ENCODE data around the gene B4GALT3.

Gene B4GALT3

DNA sequence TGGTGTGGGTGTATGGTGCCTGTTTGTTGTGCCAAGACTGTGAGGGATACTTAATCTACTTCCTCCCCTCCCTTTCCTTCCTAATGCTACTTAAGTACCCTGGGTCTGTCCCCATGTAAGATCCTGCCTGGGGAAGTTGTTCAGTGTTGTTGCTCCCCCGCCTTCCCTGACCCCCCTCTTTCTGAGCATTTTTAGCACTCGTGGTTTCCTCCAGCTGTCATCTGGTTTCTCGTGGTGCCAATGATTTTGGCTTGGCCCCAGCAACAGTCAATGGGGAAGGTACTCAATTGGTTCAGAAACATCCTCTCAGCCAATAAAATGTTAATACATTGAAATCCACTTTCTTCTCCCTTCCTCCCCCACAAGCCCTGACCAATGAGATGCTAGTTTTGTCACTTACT, 8.0 kb upstream of the B4GALT3 start:
- Histone ChIP-seq H2AK5ac (ENCODE audit: low read depth, low read length) (no peak overlapping the region), H3K9me3 (replicated peaks in 1 of 2; ENCODE audit: control insufficient read depth in 2 of 2, insufficient read depth in 1 of 2, low read depth in 1 of 2, low read length in 2 of 2) (no peaks in the 10 kb centered on the region), H3K4me2 (ENCODE audit: insufficient read depth, low read length, poor library complexity, severe bottlenecking) (no peak overlapping the region), H3K23ac (ENCODE audit: low read depth, low read length, poor library complexity) (no peak overlapping the region), H3K4ac (ENCODE audit: low read length) (no peak overlapping the region), H3K18ac (ENCODE audit: low read length) (no peak overlapping the region), H3K36me3 (replicated peaks in 1 of 2; ENCODE audit: control insufficient read depth in 2 of 2, insufficient read depth in 2 of 2, low read length in 2 of 2) (no peaks in the 10 kb centered on the region), H2BK12ac (ENCODE audit: low read length) (no peak overlapping the region), H3K4me3 (ENCODE audit: low read length in 2 of 2) (no peak overlapping the region), H4K8ac (ENCODE audit: low read depth, low read length) (no peak overlapping the region), H2BK5ac (ENCODE audit: low read length) (no peak overlapping the region), H3K27me3 (ENCODE audit: control insufficient read depth in 3 of 3, insufficient read depth in 3 of 3, low read depth in 1 of 3, low read length in 3 of 3) (no peaks in the 10 kb centered on the region), H3K9ac (ENCODE audit: low read depth, low read length, poor library complexity) (no peak overlapping the region), H3K14ac (ENCODE audit: low read length) (no peak overlapping the region), H2BK120ac (ENCODE audit: low read depth, low read length) (no peak overlapping the region), H3K79me1 (ENCODE audit: low read depth, low read length) (no peaks in the 10 kb centered on the region), H4K91ac (ENCODE audit: low read depth, low read length, poor library complexity) (no peak overlapping the region), H3K27ac (replicated peaks; ENCODE audit: low read length) (no peak overlapping the region), H2BK15ac (ENCODE audit: low read length) (no peak overlapping the region), H2AFZ (ENCODE audit: low read length) (no peak overlapping the region), H3K4me1 (ENCODE audit: control insufficient read depth in 2 of 2, insufficient read depth in 1 of 2, low read depth in 1 of 2, low read length in 2 of 2) (no peaks in the 10 kb centered on the region)
- WGBS, 2 donors (ENCODE audit: extremely low coverage in 2 of 2, insufficient read length in 2 of 2, insufficient replicate concordance in 1 of 2) = no CpG with 5 or more reads among the region's 3 CpGs
- DNase-seq (ENCODE audit: low spot score) = no peak

GRCh38 chr1:161182214-161182613, 4.9 kb upstream of the B4GALT3 start:
- H3K4ac ChIP-seq (ENCODE audit: low read length) = no peak overlapping the region
- DNase-seq (ENCODE audit: low spot score) = no peak
- H2BK5ac ChIP-seq (ENCODE audit: low read length) = no peak overlapping the region
- H2BK120ac ChIP-seq (ENCODE audit: low read depth, low read length) = no peak overlapping the region
- WGBS, 2 donors (ENCODE audit: extremely low coverage in 2 of 2, insufficient read length in 2 of 2, insufficient replicate concordance in 1 of 2) = no CpG with 5 or more reads among the region's 1 CpG
- H3K36me3 ChIP-seq (replicated peaks in 1 of 2; ENCODE audit: control insufficient read depth in 2 of 2, insufficient read depth in 2 of 2, low read length in 2 of 2) = no peaks in the 10 kb centered on the region
- no peak overlapping the region for H2BK12ac ChIP-seq (ENCODE audit: low read length)
- no peak overlapping the region for H3K23ac ChIP-seq (ENCODE audit: low read depth, low read length, poor library complexity)
- H2AK5ac ChIP-seq (ENCODE audit: low read depth, low read length) = no peak overlapping the region
- H3K18ac ChIP-seq (ENCODE audit: low read length) = no peak overlapping the region
- no peak overlapping the region for H4K8ac ChIP-seq (ENCODE audit: low read depth, low read length)
- H2BK15ac ChIP-seq (ENCODE audit: low read length) = no peak overlapping the region
- no peak overlapping the region for H2AFZ ChIP-seq (ENCODE audit: low read length)
- no peak overlapping the region for H3K4me3 ChIP-seq (ENCODE audit: low read length in 2 of 2)
- peaks cover 0 to 5% of the 10 kb centered on the region in 2 donors for H3K4me1 ChIP-seq (ENCODE audit: control insufficient read depth in 2 of 2, insufficient read depth in 1 of 2, low read depth in 1 of 2, low read length in 2 of 2)
- H3K9ac ChIP-seq (ENCODE audit: low read depth, low read length, poor library complexity) = no peak overlapping the region
- no peaks in the 10 kb centered on the region for H3K27me3 ChIP-seq (ENCODE audit: control insufficient read depth in 3 of 3, insufficient read depth in 3 of 3, low read depth in 1 of 3, low read length in 3 of 3)
- no peak overlapping the region for H3K27ac ChIP-seq (replicated peaks; ENCODE audit: low read length)
- H3K14ac ChIP-seq (ENCODE audit: low read length) = no peak overlapping the region
- H3K79me1 ChIP-seq (ENCODE audit: low read depth, low read length) = no peaks in the 10 kb centered on the region
- H3K4me2 ChIP-seq (ENCODE audit: insufficient read depth, low read length, poor library complexity, severe bottlenecking) = no peak overlapping the region
- no peaks in the 10 kb centered on the region for H3K9me3 ChIP-seq (replicated peaks in 1 of 2; ENCODE audit: control insufficient read depth in 2 of 2, insufficient read depth in 1 of 2, low read depth in 1 of 2, low read length in 2 of 2)
- no peak overlapping the region for H4K91ac ChIP-seq (ENCODE audit: low read depth, low read length, poor library complexity)

DNA sequence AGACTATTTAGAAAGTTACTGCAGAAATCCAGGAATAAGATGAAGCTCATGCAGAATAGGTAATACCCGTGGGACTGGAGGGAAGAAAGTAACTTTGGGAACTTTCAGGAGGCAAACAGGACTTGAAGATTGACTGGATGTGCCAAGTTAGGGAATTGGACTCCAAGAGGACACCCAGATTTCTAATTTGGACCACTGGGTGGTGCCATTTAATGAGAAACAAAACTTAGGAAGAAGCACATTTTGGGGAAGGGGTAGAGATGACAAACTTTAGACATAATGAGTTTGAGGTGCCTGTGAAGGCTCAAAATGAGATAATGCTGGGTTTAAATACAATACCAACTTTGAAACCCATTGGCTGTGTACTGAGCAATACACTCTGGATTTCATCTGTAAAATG, 3.3 kb upstream of the B4GALT3 start:
- Histone ChIP-seq H2AK5ac (ENCODE audit: low read depth, low read length) (no peak overlapping the region), H3K18ac (ENCODE audit: low read length) (no peak overlapping the region), H2BK120ac (ENCODE audit: low read depth, low read length) (no peak overlapping the region), H3K27ac (replicated peaks; ENCODE audit: low read length) (no peak overlapping the region), H4K91ac (ENCODE audit: low read depth, low read length, poor library complexity) (no peak overlapping the region), H2BK5ac (ENCODE audit: low read length) (no peak overlapping the region), H3K14ac (ENCODE audit: low read length) (no peak overlapping the region), H3K79me1 (ENCODE audit: low read depth, low read length) (peaks cover 6% of the 10 kb centered on the region), H2AFZ (ENCODE audit: low read length) (no peak overlapping the region), H3K9ac (ENCODE audit: low read depth, low read length, poor library complexity) (no peak overlapping the region), H3K27me3 (ENCODE audit: control insufficient read depth in 3 of 3, insufficient read depth in 3 of 3, low read depth in 1 of 3, low read length in 3 of 3) (no peaks in the 10 kb centered on the region), H3K4me2 (ENCODE audit: insufficient read depth, low read length, poor library complexity, severe bottlenecking) (no peak overlapping the region), H2BK15ac (ENCODE audit: low read length) (no peak overlapping the region), H2BK12ac (ENCODE audit: low read length) (no peak overlapping the region), H3K4ac (ENCODE audit: low read length) (no peak overlapping the region), H3K9me3 (replicated peaks in 1 of 2; ENCODE audit: control insufficient read depth in 2 of 2, insufficient read depth in 1 of 2, low read depth in 1 of 2, low read length in 2 of 2) (no peaks in the 10 kb centered on the region), H3K4me1 (ENCODE audit: control insufficient read depth in 2 of 2, insufficient read depth in 1 of 2, low read depth in 1 of 2, low read length in 2 of 2) (peaks cover 6 to 10% of the 10 kb centered on the region in 2 donors), H3K4me3 (ENCODE audit: low read length in 2 of 2) (no peak overlapping the region), H3K36me3 (replicated peaks in 1 of 2; ENCODE audit: control insufficient read depth in 2 of 2, insufficient read depth in 2 of 2, low read length in 2 of 2) (peaks cover 2 to 5% of the 10 kb centered on the region in 2 donors), H3K23ac (ENCODE audit: low read depth, low read length, poor library complexity) (no peak overlapping the region), H4K8ac (ENCODE audit: low read depth, low read length) (no peak overlapping the region)
- WGBS, 2 donors (ENCODE audit: extremely low coverage in 2 of 2, insufficient read length in 2 of 2, insufficient replicate concordance in 1 of 2) = no CpG with 5 or more reads among the region's 1 CpG
- DNase-seq (ENCODE audit: low spot score) = no peak

- Histone ChIP-seq H2BK12ac (ENCODE audit: low read length) (no peak overlapping the region), H2AFZ (ENCODE audit: low read length) (no peak overlapping the region), H3K27ac (replicated peaks; ENCODE audit: low read length) (no peak overlapping the region), H3K4me3 (ENCODE audit: low read length in 2 of 2) (no peak overlapping the region), H3K79me1 (ENCODE audit: low read depth, low read length) (peaks cover 6% of the 10 kb centered on the region), H2BK15ac (ENCODE audit: low read length) (no peak overlapping the region), H2BK5ac (ENCODE audit: low read length) (no peak overlapping the region), H3K36me3 (replicated peaks in 1 of 2; ENCODE audit: control insufficient read depth in 2 of 2, insufficient read depth in 2 of 2, low read length in 2 of 2) (peaks cover 8 to 14% of the 10 kb centered on the region in 2 donors), H3K23ac (ENCODE audit: low read depth, low read length, poor library complexity) (no peak overlapping the region), H3K14ac (ENCODE audit: low read length) (no peak overlapping the region), H2BK120ac (ENCODE audit: low read depth, low read length) (no peak overlapping the region), H3K18ac (ENCODE audit: low read length) (no peak overlapping the region), H2AK5ac (ENCODE audit: low read depth, low read length) (no peak overlapping the region), H4K8ac (ENCODE audit: low read depth, low read length) (no peak overlapping the region), H3K9me3 (replicated peaks in 1 of 2; ENCODE audit: control insufficient read depth in 2 of 2, insufficient read depth in 1 of 2, low read depth in 1 of 2, low read length in 2 of 2) (no peaks in the 10 kb centered on the region), H4K91ac (ENCODE audit: low read depth, low read length, poor library complexity) (no peak overlapping the region), H3K4ac (ENCODE audit: low read length) (no peak overlapping the region), H3K4me1 (ENCODE audit: control insufficient read depth in 2 of 2, insufficient read depth in 1 of 2, low read depth in 1 of 2, low read length in 2 of 2) (peaks cover 6 to 10% of the 10 kb centered on the region in 2 donors), H3K27me3 (ENCODE audit: control insufficient read depth in 3 of 3, insufficient read depth in 3 of 3, low read depth in 1 of 3, low read length in 3 of 3) (no peaks in the 10 kb centered on the region), H3K9ac (ENCODE audit: low read depth, low read length, poor library complexity) (no peak overlapping the region), H3K4me2 (ENCODE audit: insufficient read depth, low read length, poor library complexity, severe bottlenecking) (no peak overlapping the region)
- no CpG with 5 or more reads among the region's 3 CpGs for WGBS, 2 donors (ENCODE audit: extremely low coverage in 2 of 2, insufficient read length in 2 of 2, insufficient replicate concordance in 1 of 2)
- DNase-seq (ENCODE audit: low spot score) = no peak
Observed at GRCh38 chr1:161179698-161180097, 2.4 kb upstream of the B4GALT3 start.

Data from neuronal stem cell (in vitro differentiated cells).